K562 (cell line): Measurements from ENCODE around the gene EIF5. TPM values are rescaled to one million over a fixed set of nuclear protein-coding genes. Genes with fewer than 3 reads are reported as not detected.

Source experiments
- HMGXB4 ChIP-seq: sonication (generic); formaldehyde crosslinking; IDR thresholded peaks from 2 replicates; pipeline ENCODE4 v1.8.1; 2023; ENCODE audit warnings: mild to moderate bottlenecking, missing genetic modification reagents
- HNRNPLL ChIP-seq: fragments of 200-400 bp; formaldehyde crosslinking; IDR thresholded peaks from 2 replicates; pipeline ENCODE4 v1.6.1; 2017; ENCODE audit warnings: low read length, low read depth, mild to moderate bottlenecking; ENCODE audit not compliant: poor library complexity, severe bottlenecking
- PCBP1 ChIP-seq: fragments of 200-400 bp; formaldehyde crosslinking; IDR thresholded peaks from 2 replicates; pipeline ENCODE4 v1.6.1; 2018; ENCODE audit warnings: mild to moderate bottlenecking, low read depth, low read length; ENCODE audit not compliant: poor library complexity, severe bottlenecking
- SMARCB1 ChIP-seq: IDR thresholded peaks from 2 replicates; pipeline ENCODE4 v1.6.1; 2011; ENCODE audit warnings: improper control_type of control experiment, low read depth; ENCODE audit not compliant: insufficient read length
- TAF7 ChIP-seq: fragments of 450-650 bp; IDR thresholded peaks from 2 replicates; pipeline ENCODE4 v1.6.1; 2016; ENCODE audit warnings: missing genetic modification characterization, missing compliant biosample characterization
- ZMIZ1 ChIP-seq, 2 experiments: fragments of 150-350 bp in 1 of 2; IDR thresholded peaks; 2 replicates each; pipeline ENCODE4 v1.6.1; 2012 to 2016; ENCODE audit warnings: low read depth in 2 of 2, low read length in 2 of 2, mild to moderate bottlenecking in 1 of 2, moderate library complexity in 1 of 2
- ZNF253 ChIP-seq: fragments of 250-450 bp; sonication (Bioruptor Pico); conservative IDR thresholded peaks from 2 replicates; pipeline ENCODE4 v1.6.1; 2021; ENCODE audit warnings: mild to moderate bottlenecking
- ZSCAN32 ChIP-seq: fragments of 450-650 bp; formaldehyde crosslinking; IDR thresholded peaks from 2 replicates; pipeline ENCODE4 v1.4.0; 2020; ENCODE audit warnings: mild to moderate bottlenecking, moderate library complexity
- polyA plus RNA-seq, 8 experiments: library from polyadenylated mRNA; depleted of rRNA in 4 of 8; stranded (reverse) in 5 of 8; unstranded in 3 of 8; fragments of >200 nt; fragmentation: Nextera tagmentation in 2 of 8; fragmentation: Illumina TruSeq in 1 of 8; extraction: Ambion mirVana in 2 of 8; extraction: Trizol in 1 of 8; gene quantifications; 2 replicates each; pipeline versions ENCODE4 v1.2.1 to v1.2.3, GENCODE V29; 2011 to 2014; ENCODE audit warnings: inconsistent platforms in 1 of 8, missing spikeins in 1 of 8
- total RNA-seq, 7 experiments: library from RNA; depleted of rRNA in 6 of 7; stranded (reverse); fragments of >200 nt in 6 of 7; fragmentation: Illumina TruSeq in 2 of 7; extraction: Trizol in 2 of 7; gene quantifications; 2 replicates each; pipeline versions ENCODE4 v1.2.1 to v1.2.3, GENCODE V29; 2011 to 2021; ENCODE audit warnings: low replicate concordance in 1 of 7

EIF5 gene
- total and polyA plus RNA-seq, 9 of the 15 experiments (the other 6 are each of a cell fraction or from before 2014, with no cell fraction given) = 92.7 to 442 (median 190) TPM

GRCh38 chr14:103314496-103315277, 19.4 kb upstream of the EIF5 start (continued):
- 0 out of 4 replicates have a peak, but pooled peaks of 1 of the 2 experiments have one; percentile 45 for TF ChIP-seq ZMIZ1 (IDR thresholded peaks at IDR 0.05; ENCODE audit: low read depth in 2 of 2, low read length in 2 of 2)
- TF ChIP-seq TAF7 = no peak
- no peak for TF ChIP-seq ZNF253 (CRISPR knock-in tag)
- TF ChIP-seq ZSCAN32 (CRISPR knock-in tag) = no peak
- TF ChIP-seq SMARCB1 = no peak
- TF ChIP-seq HNRNPLL = no peak
- TF ChIP-seq PCBP1 = no peak
- TF ChIP-seq HMGXB4 (CRISPR knock-in tag) = no peak
- TF ChIP-seq, all 486 proteins: peak for 87
